Measurements from ENCODE around the gene VOPP1.

Gene VOPP1

DNA sequence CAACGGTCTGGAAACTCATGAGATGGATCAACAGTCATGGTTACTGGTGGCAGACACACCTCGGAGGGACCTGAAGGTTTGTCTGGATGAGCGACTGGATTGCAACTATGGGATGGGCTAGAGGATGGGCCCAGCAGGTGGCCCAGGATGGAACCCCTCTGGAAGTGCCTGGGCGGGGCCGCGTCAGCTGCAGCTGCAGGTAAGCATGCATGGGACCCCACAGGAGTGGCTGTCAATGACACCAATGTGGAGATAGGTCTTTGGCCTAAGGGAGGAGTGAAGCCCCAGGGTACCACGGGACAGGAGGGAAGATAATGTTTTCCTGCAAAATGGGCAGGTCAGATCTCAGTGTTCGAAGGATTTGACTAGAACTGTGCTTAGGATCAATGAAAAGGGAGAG lies 103.8 kb downstream of the VOPP1 start:
- DNase-seq (ENCODE audit: low spot score), result no peak

DNA sequence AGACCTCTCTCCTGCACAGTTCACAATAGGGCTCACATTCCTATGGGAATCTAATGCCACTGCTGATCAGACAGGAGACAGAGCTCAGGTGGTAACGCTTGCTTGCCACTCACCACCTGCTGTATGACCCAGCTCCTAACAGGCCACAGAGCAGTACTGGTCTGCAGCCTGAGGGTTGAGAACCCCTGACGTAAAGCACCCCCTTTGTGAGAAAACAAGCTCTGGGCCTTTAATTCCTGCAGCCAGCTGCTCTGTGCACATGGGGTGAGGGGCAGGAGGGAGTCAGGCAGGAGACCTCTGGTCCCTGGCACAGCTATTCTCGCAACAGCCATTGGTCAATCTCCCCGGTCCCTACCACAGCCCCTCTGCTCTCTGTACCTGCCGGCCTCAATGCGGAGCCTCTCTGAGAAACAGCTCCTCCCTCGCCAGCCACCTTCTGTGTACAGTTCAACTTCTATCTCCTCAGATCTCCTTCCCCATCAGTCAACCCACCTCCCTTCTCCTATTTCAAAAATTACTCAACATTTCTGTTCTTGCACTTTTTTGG lies 105.2 kb downstream of the VOPP1 start:
- DNase-seq (ENCODE audit: low spot score), result no peak

DNA sequence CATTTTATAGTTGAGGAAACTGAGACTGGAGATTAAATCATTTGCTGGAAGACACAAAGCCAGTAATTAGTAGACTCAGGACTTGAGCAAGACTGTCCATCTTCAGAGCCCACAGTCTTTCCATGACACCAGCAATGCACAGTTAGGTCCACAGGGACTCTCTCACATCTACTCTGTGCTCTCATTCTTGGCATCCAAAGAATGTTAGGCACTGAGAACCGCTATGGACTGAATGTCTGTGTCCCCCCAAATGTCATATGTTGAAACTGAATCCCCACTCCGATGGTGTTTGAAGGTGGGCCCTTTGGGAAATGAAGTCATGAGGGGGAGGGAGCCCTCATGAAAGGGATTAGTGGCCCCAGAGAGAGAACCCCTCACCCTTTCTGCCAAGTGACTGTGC lies 106.6 kb downstream of the VOPP1 start:
- no peak for DNase-seq (ENCODE audit: low spot score)

DNA sequence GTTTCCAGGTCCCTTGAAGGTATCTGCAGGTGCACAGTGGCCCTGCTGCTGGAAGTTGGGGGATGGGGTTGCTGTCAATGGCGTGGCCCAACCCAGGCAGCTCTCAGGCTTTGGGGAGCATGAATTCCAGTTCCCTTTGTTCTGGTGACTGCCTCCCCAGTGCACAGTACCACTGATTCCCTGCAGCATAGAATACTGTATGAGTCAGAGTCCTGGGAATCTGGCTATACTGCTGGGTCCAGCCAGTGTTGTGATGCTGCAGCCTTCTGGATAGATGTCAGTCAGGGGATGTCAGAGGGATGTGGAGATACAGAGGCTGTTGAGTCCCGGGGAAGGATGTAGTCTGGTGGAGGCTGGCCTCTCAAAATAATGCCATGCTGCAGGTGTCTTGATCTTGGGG lies 107.9 kb downstream of the VOPP1 start:
- no peak for DNase-seq (ENCODE audit: low spot score)

DNA sequence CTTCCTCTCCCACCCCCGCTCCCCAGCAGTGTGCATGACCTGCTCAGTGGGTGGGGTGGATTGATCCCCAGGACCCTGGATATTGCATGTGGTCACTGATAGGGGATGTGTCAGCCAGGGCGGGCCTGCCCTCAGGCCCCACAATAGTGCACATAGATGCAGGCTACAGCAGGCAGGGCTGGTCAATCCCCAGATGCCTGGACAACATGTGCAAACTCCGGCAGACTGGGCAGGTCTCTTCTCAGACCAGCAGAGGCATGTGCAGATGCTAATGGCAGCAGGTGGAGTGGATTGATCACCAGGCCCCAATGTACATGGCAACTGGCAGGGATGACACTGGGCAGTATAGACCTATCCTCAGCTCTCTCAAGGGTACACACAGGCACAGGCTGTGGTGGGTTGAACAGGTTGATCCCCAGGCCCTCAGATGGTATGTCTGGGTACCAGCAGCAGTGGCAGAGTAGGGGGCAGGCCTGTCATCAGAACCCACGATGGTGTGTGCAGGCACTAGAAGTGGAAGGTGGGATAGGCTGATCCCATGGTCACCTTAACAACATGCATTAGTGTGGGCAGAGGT lies 108.5 kb downstream of the VOPP1 start:
- DNase-seq (ENCODE audit: low spot score), result no peak

DNA sequence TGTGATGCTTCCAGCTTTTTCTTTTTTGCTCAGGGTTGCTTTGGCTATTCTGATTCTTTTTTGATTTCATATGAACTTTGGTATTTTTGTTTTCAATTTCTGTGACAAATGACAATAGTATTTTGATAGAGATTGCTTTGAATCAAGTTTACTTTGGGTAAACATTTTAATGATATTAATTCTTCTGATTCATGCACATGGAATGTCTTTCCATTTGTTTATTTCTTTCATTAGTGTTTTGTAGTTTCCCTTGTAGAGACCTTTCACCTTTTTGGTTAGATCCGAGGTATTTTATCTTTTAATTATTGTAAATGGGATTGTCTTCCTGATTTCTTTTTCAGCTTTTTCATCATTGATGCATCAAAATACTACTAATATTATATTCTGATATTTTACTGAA lies 114.0 kb downstream of the VOPP1 start:
- no peak for DNase-seq (ENCODE audit: low spot score)

DNA sequence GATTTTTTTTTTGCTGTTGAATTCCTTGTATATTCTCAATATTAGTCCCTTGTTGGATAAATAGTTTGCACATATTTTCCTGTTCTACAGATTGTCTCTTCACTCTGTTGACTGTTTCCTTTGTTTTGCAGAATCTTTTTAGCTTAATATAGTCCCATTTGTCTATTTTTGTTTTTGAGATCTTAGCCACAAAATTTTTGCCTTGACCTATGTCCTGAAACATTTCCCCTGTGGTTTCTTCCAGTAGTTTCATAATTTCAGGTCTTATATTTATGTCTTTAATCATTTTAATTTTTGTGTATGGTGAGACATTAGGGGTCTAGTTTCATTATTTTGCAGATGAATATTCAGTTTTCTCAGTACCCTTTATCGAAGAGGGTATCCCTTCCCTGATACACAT lies 114.5 kb downstream of the VOPP1 start:
- no peak for DNase-seq (ENCODE audit: low spot score)

DNA sequence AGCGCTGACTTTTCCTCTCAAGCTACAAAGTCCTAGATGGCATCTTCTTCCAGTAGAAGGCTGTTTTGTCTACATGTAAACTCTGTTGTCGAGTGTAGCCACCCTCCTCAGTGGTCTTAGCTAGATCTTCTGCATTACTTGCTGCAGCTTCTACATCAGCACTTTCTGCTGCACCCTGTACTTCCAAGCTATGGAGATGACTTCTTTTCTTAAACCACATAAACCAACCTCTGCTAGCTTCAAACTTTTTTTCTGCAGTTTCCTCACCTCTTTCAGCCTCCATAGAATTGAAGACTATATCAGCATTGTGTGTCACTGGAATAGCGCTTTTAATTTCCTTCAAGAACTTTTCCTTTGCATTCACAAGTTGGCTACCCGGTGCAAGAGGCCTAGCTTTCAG lies 119.3 kb downstream of the VOPP1 start:
- DNase-seq (ENCODE audit: low spot score), result no peak

DNA sequence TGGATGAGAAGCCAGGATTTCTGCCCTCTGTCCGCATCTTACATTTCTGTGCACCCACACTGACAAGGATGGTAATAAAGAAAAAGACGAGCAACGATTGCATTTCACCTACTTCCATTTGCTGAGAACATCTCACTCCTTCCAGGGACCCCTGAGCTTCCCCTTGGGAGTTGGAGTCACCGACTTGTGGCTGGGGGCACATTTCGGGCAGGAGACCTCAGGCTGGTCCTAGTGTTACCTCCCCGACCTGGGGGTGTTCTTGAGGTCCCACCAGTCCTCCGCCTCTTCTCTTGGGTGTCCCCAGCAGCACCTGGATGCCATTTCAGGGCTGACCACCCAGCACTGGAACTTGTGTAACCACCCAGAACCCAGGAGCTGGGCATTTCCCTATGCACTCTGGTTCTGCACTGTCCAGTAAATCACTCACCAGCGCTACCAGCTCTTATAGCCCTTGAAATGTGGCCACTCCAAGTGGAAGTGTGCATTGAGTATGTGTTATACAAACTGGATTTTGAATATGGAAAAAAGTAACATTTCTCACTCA lies 122.2 kb downstream of the VOPP1 start:
- no peak for DNase-seq (ENCODE audit: low spot score)

DNA sequence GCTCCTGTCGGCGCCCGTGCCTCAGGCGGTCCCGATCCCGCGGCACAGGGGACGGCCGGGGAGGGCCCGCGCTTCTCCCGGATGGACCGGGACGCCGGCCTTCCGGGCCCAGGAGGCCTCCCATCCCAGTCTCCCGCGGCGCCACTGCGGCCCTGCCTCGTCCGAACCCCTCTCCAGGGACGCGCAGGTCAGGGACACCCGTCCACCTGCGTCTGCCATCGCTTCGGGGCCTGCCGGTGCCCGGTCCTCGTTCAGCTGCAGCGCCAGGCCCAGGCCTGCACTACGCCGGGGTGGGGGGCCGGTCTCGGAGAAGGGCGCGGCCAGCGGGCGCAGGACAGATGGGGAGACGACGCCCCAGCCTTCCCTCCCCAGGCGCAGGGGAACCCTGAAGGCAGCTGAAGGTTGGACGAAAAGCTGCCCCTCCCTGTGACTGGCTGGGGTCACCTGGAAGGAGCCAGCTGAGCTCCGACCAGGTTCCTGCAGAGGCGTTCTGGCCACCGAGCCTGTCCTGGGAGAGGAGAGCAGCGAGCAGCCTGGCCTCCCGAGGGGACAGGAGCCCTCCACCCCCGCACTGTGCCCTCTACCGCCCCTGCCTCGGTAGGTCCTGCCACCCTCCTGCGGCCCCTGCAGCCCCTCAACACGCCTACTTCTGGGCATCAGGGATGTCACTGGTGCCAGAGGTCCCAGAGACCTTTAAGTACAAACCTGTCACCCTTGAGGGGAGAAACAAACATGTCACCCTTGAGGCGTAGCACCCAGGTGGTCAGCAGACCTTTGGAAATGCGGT lies 122.9 kb downstream of the VOPP1 start:
- DNase-seq (ENCODE audit: low spot score), result no peak

DNA sequence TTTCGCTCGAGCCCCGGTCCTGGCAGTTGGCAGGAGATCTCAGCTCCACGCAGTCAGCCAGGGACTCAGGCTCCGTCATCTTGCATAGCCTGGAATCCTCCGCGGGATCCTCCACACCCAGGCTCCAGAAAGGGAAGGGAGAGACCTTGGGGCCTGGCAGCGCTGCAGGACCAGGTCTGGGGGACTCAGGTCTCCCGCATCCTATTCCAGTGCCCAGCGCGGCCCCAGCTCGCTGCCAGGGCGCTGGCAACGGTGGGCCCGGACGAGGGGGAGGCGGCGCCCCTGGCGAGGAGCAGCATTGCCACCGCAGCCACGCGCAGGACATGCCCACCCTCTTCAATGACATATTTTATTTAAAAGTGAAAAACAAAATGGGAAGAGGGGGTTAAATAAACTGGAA lies 123.8 kb downstream of the VOPP1 start:
- no peak for DNase-seq (ENCODE audit: low spot score)

DNA sequence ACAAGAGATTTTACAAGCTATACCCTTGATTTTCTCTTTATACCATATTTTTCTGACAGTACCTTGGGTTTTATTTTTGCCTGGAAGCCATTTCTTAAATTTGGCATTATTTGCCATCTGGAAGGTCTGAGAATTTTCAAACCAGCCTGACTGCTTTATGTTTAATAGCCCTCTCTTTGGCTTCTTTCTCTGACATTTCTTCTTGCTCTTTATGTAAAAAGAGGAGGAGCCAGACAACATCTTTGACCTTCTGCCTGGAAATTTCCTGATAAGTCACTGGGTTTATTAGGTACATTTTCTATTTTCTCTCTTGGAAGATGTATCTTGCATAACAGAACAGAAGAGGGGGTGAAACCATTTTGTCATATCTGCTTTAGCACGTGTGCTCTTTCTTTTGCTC lies 127.5 kb downstream of the VOPP1 start:
- DNase-seq (ENCODE audit: low spot score), result no peak

DNA sequence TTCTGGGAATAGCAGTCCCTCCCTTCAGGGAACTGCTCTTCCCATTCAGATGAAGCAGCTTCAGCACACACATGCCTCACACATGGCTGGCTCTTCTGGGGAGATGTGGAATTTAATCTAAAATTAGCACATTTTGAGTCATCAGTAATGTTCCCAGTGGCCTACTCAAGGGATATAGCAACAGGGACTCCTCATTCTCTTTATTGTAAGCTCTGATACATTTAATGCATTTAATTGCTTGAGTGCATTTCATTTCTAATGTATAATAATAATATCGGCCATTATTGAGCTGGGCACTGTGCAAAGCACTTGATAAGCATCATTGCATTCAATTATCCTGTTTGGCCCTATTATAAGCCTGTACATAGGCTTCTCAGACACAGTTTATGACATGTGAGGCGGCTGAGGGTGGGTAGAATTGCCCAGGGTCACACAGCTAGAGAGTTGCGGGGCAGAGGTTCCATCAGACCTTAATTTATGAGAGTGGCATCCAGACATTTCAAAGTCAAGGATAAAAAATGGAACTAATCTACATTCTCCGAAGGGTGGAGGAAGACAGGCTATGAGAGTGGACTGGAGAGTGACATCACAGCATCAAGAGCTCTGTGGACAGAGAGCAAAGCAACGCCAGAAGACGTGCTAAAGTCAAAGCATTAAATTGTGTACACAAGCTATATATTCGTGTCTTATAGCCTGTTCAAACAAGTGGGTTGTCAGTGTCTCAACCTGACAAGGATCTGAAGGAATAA lies 130.4 kb downstream of the VOPP1 start:
- DNase-seq (ENCODE audit: low spot score), result no peak

DNA sequence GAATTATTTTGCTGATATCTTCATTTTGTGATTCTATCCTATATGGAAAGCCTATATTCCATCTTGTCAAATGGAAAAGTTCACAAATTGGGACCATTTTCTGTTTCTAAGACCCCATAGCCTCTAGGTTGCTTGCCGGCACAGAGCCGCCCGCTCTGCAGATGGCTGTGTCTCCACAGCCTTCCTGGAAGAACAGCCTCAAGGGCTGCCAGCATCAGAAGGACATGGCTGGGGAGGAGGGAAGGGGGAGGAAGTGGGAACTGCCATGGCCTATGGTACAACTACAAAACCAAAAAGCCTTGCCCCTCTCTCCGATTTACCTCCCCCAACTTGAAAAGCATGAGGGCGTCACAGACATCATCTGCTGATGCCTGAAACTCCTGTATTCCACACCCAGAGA lies 131.3 kb downstream of the VOPP1 start:
- no peak for DNase-seq (ENCODE audit: low spot score)

DNA sequence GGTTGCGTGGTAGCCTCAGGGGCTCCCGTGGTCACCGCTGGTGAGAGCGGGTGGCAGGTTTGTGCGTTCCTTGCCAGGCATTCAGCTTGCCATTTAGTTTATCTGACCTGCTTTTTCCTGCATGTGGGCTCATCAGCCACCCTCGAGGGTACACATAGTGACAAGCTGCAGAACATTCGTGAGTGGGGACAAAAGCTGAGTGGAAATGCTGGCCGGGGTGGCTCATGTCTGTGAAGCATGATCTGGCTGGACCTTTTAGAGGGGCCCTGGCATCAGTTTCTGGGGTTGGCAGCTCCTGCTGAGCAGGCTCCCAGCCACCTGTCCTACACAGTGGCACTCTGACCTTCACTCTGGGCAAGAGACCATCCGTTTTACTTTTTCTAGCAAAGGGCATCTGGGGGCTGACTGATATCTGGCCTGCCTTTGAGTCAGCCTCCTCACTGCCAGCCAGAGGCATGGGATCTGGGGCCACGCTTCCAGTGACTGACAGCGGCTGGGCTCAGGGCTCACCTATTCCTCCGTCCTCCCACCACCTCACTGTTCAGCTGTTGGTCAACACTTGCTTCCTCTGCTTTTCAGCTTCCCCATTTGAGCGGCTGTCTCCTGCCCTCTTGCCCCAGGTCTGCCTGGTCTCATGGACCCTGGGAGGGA lies 132.1 kb downstream of the VOPP1 start:
- DNase-seq (ENCODE audit: low spot score), result no peak

DNA sequence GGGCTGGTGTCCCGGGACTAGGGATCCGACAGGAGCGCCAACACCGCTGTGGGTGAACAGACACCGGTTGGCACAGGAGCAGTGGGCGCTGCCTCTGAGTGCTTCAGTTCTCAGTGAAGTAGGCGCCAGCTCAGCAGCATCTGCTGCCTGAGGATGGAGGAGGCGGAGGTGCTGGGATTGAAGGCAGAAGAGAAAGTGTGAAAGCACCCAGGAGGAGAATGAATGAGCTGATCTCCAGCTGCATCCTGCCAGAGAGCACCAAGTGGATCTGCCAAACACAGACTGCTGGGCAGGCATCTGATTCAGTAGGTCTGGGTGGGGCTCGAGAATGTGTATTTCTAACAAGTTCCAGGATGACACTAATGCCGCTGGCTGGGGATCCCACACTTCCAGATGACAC lies 132.7 kb downstream of the VOPP1 start:
- no peak for DNase-seq (ENCODE audit: low spot score)

DNA sequence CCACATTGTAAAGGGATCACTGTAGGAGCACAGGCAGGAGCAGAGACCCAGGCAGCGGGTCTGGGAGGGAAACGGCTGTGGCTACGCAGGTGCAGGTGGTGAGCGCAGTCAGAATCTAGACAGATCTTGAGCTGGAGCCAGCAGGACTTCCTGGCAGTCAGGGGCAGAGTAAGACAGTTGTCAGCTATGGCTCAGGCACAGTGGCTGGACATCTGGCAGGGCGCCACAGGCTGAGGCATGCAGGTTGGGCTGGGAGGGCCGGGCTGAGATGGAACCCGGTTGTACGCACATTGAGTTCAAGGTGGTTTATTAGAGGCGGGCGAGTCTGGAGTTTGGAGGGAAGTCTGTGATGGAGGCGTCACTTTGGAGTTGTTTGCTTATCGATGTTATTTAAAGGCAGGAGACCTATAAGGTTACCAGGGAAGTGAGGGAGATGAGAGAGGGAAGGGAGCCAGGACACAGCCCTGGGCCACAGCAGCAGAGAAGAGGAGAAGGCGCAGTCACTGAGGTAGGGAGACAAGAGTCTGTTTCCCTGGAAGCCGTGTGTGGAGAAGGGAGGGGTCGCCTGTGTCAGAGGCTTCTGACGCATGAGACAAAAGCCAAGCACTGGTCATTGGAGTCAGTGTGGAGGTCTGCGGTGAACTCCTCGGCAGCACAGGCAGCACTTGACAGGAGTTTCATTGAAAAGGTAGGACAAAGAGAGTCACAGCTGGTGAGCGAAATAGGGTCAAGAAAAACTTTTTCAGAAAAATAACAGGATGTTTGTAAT lies 133.4 kb downstream of the VOPP1 start:
- no peak for DNase-seq (ENCODE audit: low spot score)

DNA sequence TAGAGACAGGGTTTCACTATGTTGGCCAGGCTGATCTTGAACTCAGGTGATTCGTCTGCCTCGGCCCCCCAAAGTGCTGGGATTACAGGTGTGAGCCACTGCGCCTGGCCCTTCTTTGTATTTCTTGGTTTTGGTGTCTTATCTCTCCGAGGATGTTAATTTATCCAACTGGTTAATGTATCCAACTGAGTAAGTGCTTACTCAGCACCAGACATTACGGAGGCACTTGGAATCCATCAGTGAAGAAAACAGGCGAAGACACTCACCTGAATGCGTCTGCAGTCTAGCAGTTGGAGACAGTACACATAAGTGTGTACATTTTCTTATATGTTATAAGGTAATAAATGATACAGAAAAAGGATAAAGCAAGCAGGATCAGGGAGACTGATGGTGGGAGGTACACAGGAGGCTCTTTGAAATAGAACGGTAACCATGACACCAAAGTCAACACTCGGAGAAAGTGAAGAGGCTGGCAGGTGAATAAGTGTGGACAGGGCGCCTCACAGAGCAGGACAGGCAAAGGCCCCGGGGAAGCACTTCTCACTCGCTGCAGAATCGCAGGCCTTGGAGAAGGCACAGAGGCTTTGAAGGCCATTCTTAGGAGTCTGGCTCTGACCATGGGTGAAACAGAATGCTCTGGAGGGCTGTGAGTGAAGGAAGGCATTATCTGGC lies 134.1 kb downstream of the VOPP1 start:
- no peak for DNase-seq (ENCODE audit: low spot score)

DNA sequence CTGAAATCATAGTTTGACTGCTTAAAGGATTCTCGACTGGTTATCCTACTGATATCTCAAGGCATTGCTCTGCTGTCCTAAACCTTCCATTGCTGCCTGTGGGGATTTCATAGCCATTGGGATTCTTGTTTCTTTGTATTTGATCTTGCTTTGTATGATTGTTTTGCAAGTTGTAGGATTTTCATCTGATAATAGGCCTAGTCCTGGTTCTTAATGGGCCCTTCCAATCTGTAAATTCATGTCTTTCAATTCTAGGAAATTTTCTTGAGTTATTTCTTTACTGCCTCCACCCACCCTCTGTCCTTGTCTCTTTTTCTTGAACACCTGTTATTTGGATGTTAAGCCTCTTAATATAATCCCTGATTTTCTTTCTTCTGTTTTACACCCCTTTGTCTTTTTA lies 134.9 kb downstream of the VOPP1 start:
- no peak for DNase-seq (ENCODE audit: low spot score)

DNA sequence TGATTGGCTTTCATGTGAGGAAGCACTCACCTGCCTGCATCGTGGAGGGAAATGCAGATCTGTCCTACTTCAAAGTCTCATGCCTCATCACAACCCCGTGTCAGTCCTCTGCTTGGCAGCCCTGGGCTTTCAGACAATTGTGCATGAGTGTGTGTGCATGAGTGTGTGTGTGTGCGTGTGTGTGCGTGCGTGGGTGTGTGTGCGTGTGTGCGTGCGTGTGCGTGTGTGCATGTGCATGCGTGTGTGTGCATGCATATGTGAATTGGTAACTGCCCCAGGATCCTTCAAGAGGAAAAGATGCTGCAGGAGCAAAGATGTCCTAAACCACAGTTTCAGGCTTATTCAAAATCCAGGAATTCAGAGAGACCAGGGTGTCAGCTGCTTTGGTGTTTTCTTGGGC lies 135.8 kb downstream of the VOPP1 start:
- DNase-seq (ENCODE audit: low spot score), result no peak

DNA sequence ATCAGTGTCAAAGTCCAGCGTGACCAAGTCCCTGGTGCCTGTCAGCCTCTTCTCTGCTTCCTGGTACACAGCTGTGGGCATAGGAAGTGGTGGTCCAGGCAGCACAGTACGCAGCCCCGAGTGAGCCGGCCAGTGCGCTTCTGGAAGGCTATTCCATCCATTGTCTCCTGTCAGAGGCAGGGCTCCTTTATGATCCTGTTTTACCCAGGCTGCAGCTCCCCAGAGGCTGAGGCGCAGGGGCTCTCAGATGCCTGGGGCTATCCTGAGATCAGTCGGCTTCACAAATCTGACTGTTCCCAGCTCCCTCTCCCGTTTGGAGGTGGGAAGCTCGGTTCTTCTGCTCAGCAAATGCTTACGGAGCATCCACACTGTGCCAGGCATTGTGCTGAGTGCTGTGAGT lies 136.8 kb downstream of the VOPP1 start:
- no peak for DNase-seq (ENCODE audit: low spot score)

Data from RKO (cell line).